ENCODE results near the gene NEU3.
"Not testable (repeated sequence)": the region's sequence is repeated elsewhere in the genome, so short reads cannot be mapped to it uniquely, and the experiment has no call there.

The NEU3 gene

DNA sequence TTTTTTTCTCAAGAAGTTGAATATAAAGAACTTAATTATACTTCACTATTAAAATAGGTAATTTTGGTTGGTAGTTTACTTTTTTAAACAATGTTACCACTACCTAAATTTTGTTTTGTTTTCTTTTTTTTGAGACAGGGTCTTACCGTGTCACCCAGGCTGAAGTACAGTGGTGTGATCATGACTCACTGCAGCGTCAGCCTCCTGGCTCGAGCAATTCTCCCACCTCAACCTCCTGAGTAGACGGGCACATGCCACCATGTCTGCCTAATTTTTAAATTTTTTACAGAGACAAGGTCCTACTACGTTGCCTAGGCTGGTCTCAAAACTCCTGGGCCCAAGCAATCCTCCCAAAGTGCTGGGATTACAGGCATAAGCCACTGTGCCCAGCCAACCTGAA lies 22.1 kb upstream of the NEU3 start:
- no peaks in the 10 kb centered on the region for H3K9me3 Mint-ChIP-seq
- H3K27ac Mint-ChIP-seq = no peak overlapping the region
- H3K36me3 Mint-ChIP-seq = peaks cover 33% of the 10 kb centered on the region
- H3K4me1 Mint-ChIP-seq = peaks cover 35% of the 10 kb centered on the region
- no peak for ATAC-seq
- H3K27me3 Mint-ChIP-seq = no peaks in the 10 kb centered on the region
- no peak overlapping the region for H3K4me3 Mint-ChIP-seq

- no peaks in the 10 kb centered on the region for H3K9me3 Mint-ChIP-seq
- no peaks in the 10 kb centered on the region for H3K27me3 Mint-ChIP-seq
- H3K27ac Mint-ChIP-seq = no peak overlapping the region
- peak; percentile 62 for ATAC-seq
- H3K4me1 Mint-ChIP-seq = peaks cover 15% of the 10 kb centered on the region
- peaks cover 51% of the 10 kb centered on the region for H3K36me3 Mint-ChIP-seq
- no peak overlapping the region for H3K4me3 Mint-ChIP-seq
Measured at GRCh38 chr11:74970852-74971395, 17.8 kb upstream of the NEU3 start.

DNA sequence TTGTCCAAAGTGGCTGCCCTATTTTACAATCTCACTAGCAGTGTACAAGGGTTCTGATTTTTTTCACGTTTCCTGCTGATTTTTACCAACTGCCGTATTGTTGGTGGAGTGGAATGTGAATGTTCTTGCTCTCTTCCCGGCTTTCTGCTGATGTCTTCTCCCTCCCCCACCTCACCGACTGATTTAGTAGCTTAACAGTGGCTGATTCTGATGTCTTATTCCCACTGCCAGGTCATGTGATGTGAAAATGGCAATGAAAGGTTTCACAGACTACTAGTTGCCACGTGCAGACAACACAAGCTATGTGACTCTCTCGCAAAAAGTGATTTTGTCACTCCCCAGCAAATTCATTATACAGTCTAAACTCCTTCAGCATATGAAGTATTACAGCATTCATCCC lies 17.3 kb upstream of the NEU3 start:
- no peak overlapping the region for H3K4me3 Mint-ChIP-seq

GRCh38 chr11:74978041-74978440 lies 10.7 kb upstream of the NEU3 start:
- Mint-ChIP-seq H3K27me3 (no peaks in the 10 kb centered on the region), H3K4me3 (no peak overlapping the region), H3K27ac (no peak overlapping the region), H3K4me1 (peaks cover 8% of the 10 kb centered on the region), H3K36me3 (peaks cover 52% of the 10 kb centered on the region), H3K9me3 (no peaks in the 10 kb centered on the region)
- ATAC-seq = no peak

More for the DNA sequence above, 17.3 kb upstream of the NEU3 start:
- Mint-ChIP-seq H3K4me1 (peaks cover 15% of the 10 kb centered on the region), H3K9me3 (no peaks in the 10 kb centered on the region), H3K36me3 (peaks cover 56% of the 10 kb centered on the region), H3K27ac (no peak overlapping the region), H3K27me3 (no peaks in the 10 kb centered on the region)
- no peak for ATAC-seq

DNA sequence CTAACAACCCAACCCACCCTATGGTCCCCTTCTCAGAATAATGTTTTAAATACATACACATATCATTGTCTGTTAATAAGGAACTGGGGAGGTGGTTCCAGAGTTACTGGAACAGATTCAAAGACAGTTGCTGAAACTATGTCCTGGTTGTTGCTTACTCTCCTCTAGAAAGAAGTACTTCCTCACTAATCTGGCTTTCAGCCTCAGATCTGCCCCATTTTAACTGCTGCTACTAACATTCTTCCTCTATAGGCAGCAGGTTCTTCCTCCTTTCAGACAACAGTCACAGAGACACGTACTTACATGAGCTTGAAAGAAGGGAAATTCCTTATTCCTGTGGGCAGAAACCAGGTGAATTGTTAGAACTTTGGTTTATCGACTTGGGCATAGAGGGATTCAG lies 8.1 kb upstream of the NEU3 start:
- Mint-ChIP-seq H3K4me1 (no peaks in the 10 kb centered on the region), H3K4me3 (no peak overlapping the region), H3K9me3 (no peaks in the 10 kb centered on the region), H3K27me3 (no peaks in the 10 kb centered on the region), H3K36me3 (peaks cover 27% of the 10 kb centered on the region), H3K27ac (no peak overlapping the region)
- no peak for ATAC-seq

DNA sequence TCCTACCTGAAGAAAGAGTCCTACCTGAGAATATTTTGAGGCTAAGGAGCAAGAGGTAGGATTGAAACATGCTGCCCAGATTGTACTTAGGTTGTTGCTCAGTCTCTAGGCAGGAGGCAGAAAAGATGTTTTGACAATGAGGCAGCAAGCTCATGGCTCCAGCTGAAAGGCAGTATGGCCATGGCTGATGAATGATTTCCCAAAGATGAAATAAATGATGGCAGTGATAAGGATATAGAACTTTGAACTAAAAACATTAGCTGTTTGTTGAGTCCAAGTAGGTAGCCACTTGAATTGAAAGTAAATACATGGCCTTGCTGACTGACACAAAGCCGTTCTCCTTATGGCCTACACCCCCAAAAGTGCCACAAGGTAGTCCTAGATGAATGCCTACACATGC lies 6.8 kb upstream of the NEU3 start:
- no peaks in the 10 kb centered on the region for H3K27me3 Mint-ChIP-seq
- no peaks in the 10 kb centered on the region for H3K4me1 Mint-ChIP-seq
- no peak for ATAC-seq
- no peaks in the 10 kb centered on the region for H3K9me3 Mint-ChIP-seq
- H3K36me3 Mint-ChIP-seq = peaks cover 17% of the 10 kb centered on the region
- H3K4me3 Mint-ChIP-seq = no peak overlapping the region
- no peak overlapping the region for H3K27ac Mint-ChIP-seq

DNA sequence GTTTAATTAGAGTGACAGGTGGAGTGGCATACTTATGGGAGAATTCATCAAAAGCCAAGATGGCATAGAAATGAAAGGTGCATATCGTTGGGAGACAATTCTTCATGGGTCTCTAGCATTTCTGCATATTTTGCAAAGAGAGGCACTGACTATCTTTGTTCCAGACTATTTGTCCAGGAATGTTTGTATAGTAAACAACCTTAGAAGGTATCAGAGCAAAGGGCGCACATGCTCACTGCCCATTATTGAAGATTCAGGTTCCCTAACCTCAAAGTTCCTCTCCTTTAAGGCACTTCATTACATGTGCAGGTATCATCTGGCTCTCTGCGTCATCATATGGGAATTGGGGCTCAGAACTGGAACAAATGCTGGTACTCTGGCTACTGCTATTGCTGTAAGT lies 4.7 kb upstream of the NEU3 start:
- peaks cover 1% of the 10 kb centered on the region for H3K4me1 Mint-ChIP-seq
- no peak for ATAC-seq
- no peak overlapping the region for H3K4me3 Mint-ChIP-seq
- no peak overlapping the region for H3K27ac Mint-ChIP-seq
- H3K27me3 Mint-ChIP-seq = no peaks in the 10 kb centered on the region
- no peaks in the 10 kb centered on the region for H3K9me3 Mint-ChIP-seq
- peaks cover 17% of the 10 kb centered on the region for H3K36me3 Mint-ChIP-seq

DNA sequence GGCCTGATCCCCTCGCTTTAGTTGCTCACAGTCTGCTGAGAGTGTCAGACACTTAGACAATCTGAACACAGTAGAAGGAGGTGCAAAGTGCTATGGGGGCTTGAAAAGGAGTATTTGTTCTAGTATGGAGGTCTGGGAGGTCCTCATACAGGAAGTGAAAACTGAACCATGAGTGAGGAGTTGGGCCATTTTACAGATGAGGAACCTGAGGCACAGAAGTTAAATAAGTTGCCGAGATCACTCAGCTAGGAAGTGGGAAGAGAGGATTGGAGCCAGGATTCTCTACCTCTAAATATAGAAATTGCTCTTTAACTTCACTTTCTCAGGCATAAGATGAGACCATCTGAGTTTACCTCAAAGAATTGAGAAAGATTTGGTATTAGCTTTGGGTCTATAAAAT lies 4.0 kb upstream of the NEU3 start:
- Mint-ChIP-seq H3K27me3 (no peaks in the 10 kb centered on the region), H3K4me3 (no peak overlapping the region), H3K36me3 (peaks cover 15% of the 10 kb centered on the region), H3K27ac (no peak overlapping the region), H3K9me3 (no peaks in the 10 kb centered on the region), H3K4me1 (peaks cover 8% of the 10 kb centered on the region)
- ATAC-seq = no peak

DNA sequence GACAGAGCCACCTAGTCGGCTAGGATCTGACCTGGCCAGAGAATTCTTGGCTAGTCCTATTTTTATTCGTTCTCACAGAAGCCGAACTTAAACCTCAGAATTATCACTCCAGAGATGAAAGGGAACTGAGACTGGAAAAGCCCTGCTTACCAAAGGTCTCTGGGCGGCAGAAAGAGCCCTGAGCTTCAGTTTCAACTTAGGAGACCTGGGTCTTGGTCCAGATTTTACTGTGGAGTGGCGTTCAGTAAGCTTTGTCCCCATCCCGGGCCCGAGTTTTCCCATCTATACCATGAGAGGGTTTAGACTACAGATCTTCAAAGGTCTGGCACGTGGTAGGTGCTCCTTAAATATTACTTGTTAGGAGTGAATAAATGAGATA lies 516 bp downstream of the NEU3 start:
- Mint-ChIP-seq H3K36me3 (no peaks in the 10 kb centered on the region), H3K4me1 (peaks cover 37% of the 10 kb centered on the region), H3K27me3 (no peaks in the 10 kb centered on the region), H3K4me3 (peak overlapping the region; percentile 100), H3K27ac (peak overlapping the region; percentile 91), H3K9me3 (no peaks in the 10 kb centered on the region)
- ATAC-seq = peak; percentile 22

DNA sequence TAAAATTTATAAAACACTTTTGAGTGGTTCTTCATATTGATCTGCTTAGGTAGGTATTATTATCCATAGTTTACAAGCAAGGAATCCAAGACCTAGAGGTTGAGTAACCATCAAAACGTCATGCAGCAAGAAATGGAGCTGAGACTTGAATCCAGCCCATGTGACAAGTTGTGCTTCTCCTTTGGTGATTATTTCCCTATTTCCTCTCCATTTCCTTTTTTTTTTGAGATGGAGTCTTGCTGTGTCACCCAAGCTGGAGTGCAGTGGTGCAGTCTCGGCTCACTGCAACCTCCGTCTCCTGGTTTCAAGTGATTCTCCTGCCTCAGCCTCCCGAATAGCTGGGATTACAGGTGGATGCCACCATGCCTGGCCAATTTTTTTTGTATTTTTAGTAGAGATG lies 1.4 kb downstream of the NEU3 start:
- H3K4me1 Mint-ChIP-seq = peaks cover 37% of the 10 kb centered on the region
- not testable (repeated sequence) for H3K9me3 Mint-ChIP-seq, H3K36me3 Mint-ChIP-seq, H3K27me3 Mint-ChIP-seq, ATAC-seq, H3K4me3 Mint-ChIP-seq, H3K27ac Mint-ChIP-seq

DNA sequence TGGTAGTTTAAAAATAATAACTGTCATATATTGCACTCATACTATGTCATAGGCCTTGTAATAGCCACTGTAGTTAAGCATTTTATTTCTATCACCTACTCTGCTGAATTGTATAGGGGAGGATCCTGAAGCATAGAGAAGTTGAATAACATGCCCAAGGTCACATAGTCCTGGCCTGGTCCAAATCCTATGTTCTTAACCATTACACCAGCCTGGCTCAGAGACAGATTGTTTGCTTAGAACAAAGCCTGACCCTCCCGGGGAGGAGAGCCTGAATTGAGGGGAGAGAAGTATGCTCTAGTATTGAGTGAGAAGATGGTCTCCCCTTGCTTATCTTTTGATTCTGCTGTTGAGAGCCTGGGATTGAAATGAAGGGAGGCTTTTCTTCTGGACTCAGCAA lies 2.2 kb downstream of the NEU3 start:
- no peaks in the 10 kb centered on the region for H3K27me3 Mint-ChIP-seq
- H3K4me3 Mint-ChIP-seq = no peak overlapping the region
- peaks cover 37% of the 10 kb centered on the region for H3K4me1 Mint-ChIP-seq
- peaks cover 3% of the 10 kb centered on the region for H3K36me3 Mint-ChIP-seq
- no peak overlapping the region for H3K27ac Mint-ChIP-seq
- no peaks in the 10 kb centered on the region for H3K9me3 Mint-ChIP-seq
- ATAC-seq = no peak

- ATAC-seq = peak; percentile 56
- Mint-ChIP-seq H3K36me3 (peaks cover 11% of the 10 kb centered on the region), H3K4me1 (peaks cover 37% of the 10 kb centered on the region), H3K27me3 (no peaks in the 10 kb centered on the region), H3K27ac (peak overlapping the region; percentile 14), H3K4me3 (peak overlapping the region; percentile 31), H3K9me3 (no peaks in the 10 kb centered on the region)
Measured at GRCh38 chr11:74992852-74993251, 4.1 kb downstream of the NEU3 start.

GRCh38 chr11:75000975-75001354 lies 12.2 kb downstream of the NEU3 start:
- Mint-ChIP-seq H3K4me1 (no peaks in the 10 kb centered on the region), H3K4me3 (no peak overlapping the region), H3K27me3 (no peaks in the 10 kb centered on the region), H3K36me3 (peaks cover 37% of the 10 kb centered on the region), H3K27ac (no peak overlapping the region), H3K9me3 (no peaks in the 10 kb centered on the region)
- no peak for ATAC-seq

DNA sequence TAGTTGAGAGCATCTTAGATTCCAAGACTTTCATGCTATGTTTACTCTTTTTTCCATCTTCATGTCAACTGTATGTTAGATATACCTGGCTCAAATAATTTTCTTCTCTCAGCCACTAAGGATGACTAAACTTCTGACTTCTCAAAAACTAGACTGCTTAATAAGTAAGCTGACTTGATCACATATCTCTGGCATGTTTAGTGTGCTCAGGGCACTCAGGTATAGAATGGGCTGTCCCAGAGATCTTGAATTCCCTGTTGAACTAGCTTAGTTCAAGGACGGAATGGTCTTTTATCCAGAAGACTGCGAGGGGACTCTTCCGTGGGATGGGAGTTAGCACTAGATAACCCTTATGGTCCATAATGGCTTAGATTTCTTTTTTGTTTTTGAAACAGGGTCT lies 13.0 kb downstream of the NEU3 start:
- H3K9me3 Mint-ChIP-seq = no peaks in the 10 kb centered on the region
- no peaks in the 10 kb centered on the region for H3K27me3 Mint-ChIP-seq
- H3K27ac Mint-ChIP-seq = no peak overlapping the region
- H3K4me3 Mint-ChIP-seq = no peak overlapping the region
- no peak for ATAC-seq
- H3K4me1 Mint-ChIP-seq = no peaks in the 10 kb centered on the region
- peaks cover 35% of the 10 kb centered on the region for H3K36me3 Mint-ChIP-seq

DNA sequence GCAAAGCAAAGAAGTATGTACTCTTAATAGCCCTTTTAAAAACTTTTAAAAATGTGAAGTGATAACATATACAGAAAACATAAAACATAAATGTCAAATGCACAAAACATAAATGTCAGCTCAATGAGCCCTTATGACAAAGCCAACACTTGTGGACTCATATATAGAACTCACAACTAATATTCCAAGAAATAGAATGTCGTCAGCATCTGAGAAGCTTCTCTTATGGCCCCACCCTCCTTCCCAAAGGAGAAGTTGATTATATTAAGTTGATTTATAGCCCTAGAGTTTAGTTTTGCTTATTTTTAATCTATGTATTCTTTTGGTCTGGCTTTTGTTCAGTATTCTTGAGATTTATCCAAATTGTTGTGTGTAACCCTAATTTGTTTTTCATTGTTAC lies 13.8 kb downstream of the NEU3 start:
- H3K36me3 Mint-ChIP-seq = peaks cover 43% of the 10 kb centered on the region
- no peak overlapping the region for H3K4me3 Mint-ChIP-seq
- H3K27ac Mint-ChIP-seq = no peak overlapping the region
- H3K27me3 Mint-ChIP-seq = no peaks in the 10 kb centered on the region
- no peaks in the 10 kb centered on the region for H3K4me1 Mint-ChIP-seq
- H3K9me3 Mint-ChIP-seq = no peaks in the 10 kb centered on the region
- ATAC-seq = no peak

DNA sequence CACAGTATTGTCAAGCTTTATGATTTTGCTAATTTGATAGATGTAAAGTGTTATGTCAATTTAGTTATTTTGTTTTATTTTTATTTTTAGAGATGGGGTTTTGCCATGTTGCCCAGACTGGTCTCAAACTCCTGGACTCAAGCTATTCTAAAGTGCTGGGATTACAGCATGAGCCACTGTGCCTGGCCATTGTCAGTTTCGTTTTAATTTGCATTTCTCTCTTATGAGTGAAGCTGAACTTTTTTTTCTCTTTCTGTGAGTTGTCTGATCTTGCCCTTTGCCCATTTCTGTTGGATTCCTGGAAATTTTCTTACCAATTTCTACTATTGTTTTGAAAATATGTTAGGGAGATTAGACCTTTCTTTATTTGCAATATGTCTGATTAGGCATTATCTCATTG lies 15.5 kb downstream of the NEU3 start:
- no peak for ATAC-seq
- Mint-ChIP-seq H3K4me1 (no peaks in the 10 kb centered on the region), H3K27me3 (no peaks in the 10 kb centered on the region), H3K4me3 (no peak overlapping the region), H3K27ac (no peak overlapping the region), H3K36me3 (peaks cover 56% of the 10 kb centered on the region), H3K9me3 (no peaks in the 10 kb centered on the region)

- peaks cover 64% of the 10 kb centered on the region for H3K36me3 Mint-ChIP-seq
- no peak overlapping the region for H3K27ac Mint-ChIP-seq
- no peaks in the 10 kb centered on the region for H3K4me1 Mint-ChIP-seq
- H3K27me3 Mint-ChIP-seq = no peaks in the 10 kb centered on the region
- no peak overlapping the region for H3K4me3 Mint-ChIP-seq
- H3K9me3 Mint-ChIP-seq = no peaks in the 10 kb centered on the region
- ATAC-seq = no peak
Measured at GRCh38 chr11:75011357-75011756, 22.6 kb downstream of the NEU3 start.

All from stimulated activated memory B cell treated with anti-CD40 and anti-IgM and Interleukin-4, amounts not matched to agents 10 μg/mL and 1 μg/mL and 100 μg/mL, for 72 hours (primary cell).